Cardiac muscle cell (in vitro differentiated cells and primary cell): Measurements from ENCODE around the gene IGFL4. TPM values are rescaled to one million over a fixed set of nuclear protein-coding genes. Genes with fewer than 3 reads are reported as not detected.

ENCODE experiments used
- DNase-seq, 2 donors: peaks; one replicate each; pipeline versions ENCODE4 v3.0.0 to v3.0.0-alpha.2; 2010 to 2017; ENCODE audit warnings: low read depth in 1 of 2, low spot score in 1 of 2
- H3K27ac ChIP-seq: fragments of 200-600 bp; sonication (generic); 2 replicates; pipeline ENCODE4 v1.5.1; 2016
- H3K27me3 ChIP-seq: fragments of 200-600 bp; sonication (generic); 2 replicates; pipeline ENCODE4 v1.6.0; 2016; ENCODE audit warnings: control low read depth
- H3K36me3 ChIP-seq: fragments of 200-600 bp; sonication (generic); 2 replicates; pipeline ENCODE4 v1.5.1; 2016; ENCODE audit warnings: control low read depth
- H3K4me1 ChIP-seq: fragments of 200-600 bp; sonication (generic); 2 replicates; pipeline ENCODE4 v1.8.1; 2017; ENCODE audit warnings: low read depth, mild to moderate bottlenecking, mixed run types
- H3K4me3 ChIP-seq: fragments of 200-600 bp; sonication (generic); 2 replicates; pipeline ENCODE4 v1.5.1; 2016; ENCODE audit warnings: mild to moderate bottlenecking
- H3K9me3 ChIP-seq: fragments of 200-600 bp; sonication (generic); 2 replicates; pipeline ENCODE4 v1.5.1; 2017; ENCODE audit warnings: low read depth, mild to moderate bottlenecking, control low read depth
- polyA plus RNA-seq: library from polyadenylated mRNA; unstranded; fragments of >200 nt; fragmentation: Nextera tagmentation; extraction: Ambion mirVana; gene quantifications from 2 replicates; pipeline ENCODE4 v1.2.1, GENCODE V29; 2016
- total RNA-seq: library from RNA; depleted of rRNA; stranded (reverse); fragments of >200 nt; gene quantifications from 2 replicates; pipeline ENCODE4 v1.2.3, GENCODE V29; 2016
- TF ChIP-seq, protein P1 (sequence below): IDR thresholded peaks from 2 replicates; pipeline ENCODE4 v1.5.1; 2012; ENCODE audit warnings: low read depth, mild to moderate bottlenecking, low read length

IGFL4 gene
- total and polyA plus RNA-seq, 2 experiments from 2014 or later: 0.21 to 0.67 TPM

DNA sequence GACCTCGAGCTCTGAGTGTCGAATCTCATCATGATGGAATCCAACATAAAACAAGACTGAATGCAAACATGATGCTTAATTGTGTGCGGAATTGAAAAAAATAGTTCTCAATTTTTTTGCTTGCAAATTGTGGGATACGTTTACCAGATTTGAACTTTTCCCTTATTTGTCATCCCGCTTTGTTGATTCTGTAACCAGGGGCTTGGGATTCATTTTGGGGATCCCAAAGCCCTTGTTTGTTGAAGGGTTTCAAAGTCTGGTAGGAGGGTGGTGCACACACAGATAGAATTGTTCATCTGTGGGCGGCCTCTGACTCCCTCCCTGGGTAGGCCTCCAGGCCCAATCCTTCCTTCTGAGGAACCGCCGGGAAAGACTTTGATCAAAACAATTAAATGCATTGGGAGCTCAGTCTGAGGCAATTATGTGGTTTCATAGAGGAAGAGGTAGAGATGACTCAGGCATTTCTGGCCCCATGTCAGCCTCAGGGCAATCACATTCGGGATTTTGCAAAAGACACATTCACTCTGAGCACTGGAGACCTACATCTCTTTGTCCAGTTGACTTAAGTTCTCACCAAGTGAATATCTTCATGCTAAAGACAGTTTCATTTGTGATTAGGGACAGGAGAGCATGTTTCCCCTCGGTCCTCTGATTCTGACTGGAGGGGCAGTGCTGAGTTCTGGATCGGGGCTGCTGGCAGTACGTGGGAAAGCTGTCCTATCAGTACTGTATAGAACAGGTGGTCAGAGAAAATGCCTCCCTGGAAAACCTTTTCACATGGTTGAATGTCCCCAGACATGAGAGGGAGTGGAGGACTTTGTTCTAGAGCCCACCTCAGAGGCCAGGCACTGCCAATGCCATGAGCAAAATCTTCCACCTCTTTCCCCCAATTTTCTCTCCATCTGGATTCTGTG is 27.8 kb upstream of the IGFL4 start:
- H3K4me1 ChIP-seq: no peaks in the 10 kb centered on the region
- no peak overlapping the region for H3K4me3 ChIP-seq
- TF ChIP-seq, protein P1, sequence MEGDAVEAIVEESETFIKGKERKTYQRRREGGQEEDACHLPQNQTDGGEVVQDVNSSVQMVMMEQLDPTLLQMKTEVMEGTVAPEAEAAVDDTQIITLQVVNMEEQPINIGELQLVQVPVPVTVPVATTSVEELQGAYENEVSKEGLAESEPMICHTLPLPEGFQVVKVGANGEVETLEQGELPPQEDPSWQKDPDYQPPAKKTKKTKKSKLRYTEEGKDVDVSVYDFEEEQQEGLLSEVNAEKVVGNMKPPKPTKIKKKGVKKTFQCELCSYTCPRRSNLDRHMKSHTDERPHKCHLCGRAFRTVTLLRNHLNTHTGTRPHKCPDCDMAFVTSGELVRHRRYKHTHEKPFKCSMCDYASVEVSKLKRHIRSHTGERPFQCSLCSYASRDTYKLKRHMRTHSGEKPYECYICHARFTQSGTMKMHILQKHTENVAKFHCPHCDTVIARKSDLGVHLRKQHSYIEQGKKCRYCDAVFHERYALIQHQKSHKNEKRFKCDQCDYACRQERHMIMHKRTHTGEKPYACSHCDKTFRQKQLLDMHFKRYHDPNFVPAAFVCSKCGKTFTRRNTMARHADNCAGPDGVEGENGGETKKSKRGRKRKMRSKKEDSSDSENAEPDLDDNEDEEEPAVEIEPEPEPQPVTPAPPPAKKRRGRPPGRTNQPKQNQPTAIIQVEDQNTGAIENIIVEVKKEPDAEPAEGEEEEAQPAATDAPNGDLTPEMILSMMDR: no peak
- no peaks in the 10 kb centered on the region for H3K36me3 ChIP-seq
- H3K27ac ChIP-seq: no peak overlapping the region
- DNase-seq: peak in 1 of 2 donors; percentile 92
- H3K9me3 ChIP-seq: no peaks in the 10 kb centered on the region
- peaks cover 66% of the 10 kb centered on the region for H3K27me3 ChIP-seq

DNA sequence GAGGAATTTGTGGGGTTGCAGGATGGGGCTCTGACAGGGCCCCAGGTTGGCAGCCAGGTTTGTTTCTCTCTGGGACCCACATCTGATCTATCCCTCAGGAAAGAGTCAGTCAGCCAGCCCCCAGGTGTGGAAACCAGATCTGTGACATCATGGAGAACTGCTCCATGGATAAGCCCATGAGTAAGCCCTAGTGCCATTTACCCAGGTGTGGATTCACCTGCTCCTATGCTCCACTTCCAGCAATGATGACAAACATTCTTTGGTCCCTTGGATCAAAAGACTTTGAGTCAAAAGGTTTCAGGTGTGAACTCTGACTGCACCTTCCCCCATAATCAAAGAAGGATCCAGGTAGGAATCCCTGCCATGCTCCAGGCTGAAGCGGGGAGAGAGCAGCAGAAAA is 26.9 kb upstream of the IGFL4 start:
- H3K9me3 ChIP-seq: no peaks in the 10 kb centered on the region
- TF ChIP-seq, protein P1: no peak
- no peak overlapping the region for H3K27ac ChIP-seq
- H3K4me3 ChIP-seq: no peak overlapping the region
- H3K36me3 ChIP-seq: no peaks in the 10 kb centered on the region
- no peaks in the 10 kb centered on the region for H3K4me1 ChIP-seq
- DNase-seq: no peak
- peaks cover 56% of the 10 kb centered on the region for H3K27me3 ChIP-seq

DNA sequence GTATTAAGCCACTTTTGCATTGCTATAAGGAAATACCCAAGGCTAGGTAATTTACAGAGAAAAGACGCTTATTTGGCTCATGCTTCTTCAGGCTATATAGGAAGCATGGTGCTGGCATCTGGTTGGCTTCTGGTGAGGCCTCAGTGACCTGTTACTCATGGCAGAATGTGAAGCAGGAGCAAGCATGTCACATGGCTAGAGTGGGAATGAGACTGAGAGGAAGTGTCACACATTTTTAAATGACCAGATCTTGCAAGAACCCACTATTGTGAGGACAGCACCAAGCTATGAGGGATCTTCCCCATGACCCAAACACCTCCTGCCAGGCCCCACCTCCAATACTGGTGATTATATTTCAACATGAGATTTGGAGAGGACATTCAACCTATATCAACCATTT is 25.7 kb upstream of the IGFL4 start:
- Histone ChIP-seq H3K27ac (no peak overlapping the region), H3K4me1 (no peaks in the 10 kb centered on the region), H3K36me3 (no peaks in the 10 kb centered on the region), H3K4me3 (no peak overlapping the region), H3K9me3 (no peaks in the 10 kb centered on the region), H3K27me3 (peaks cover 44% of the 10 kb centered on the region)
- TF ChIP-seq, protein P1: no peak
- DNase-seq: no peak

DNA sequence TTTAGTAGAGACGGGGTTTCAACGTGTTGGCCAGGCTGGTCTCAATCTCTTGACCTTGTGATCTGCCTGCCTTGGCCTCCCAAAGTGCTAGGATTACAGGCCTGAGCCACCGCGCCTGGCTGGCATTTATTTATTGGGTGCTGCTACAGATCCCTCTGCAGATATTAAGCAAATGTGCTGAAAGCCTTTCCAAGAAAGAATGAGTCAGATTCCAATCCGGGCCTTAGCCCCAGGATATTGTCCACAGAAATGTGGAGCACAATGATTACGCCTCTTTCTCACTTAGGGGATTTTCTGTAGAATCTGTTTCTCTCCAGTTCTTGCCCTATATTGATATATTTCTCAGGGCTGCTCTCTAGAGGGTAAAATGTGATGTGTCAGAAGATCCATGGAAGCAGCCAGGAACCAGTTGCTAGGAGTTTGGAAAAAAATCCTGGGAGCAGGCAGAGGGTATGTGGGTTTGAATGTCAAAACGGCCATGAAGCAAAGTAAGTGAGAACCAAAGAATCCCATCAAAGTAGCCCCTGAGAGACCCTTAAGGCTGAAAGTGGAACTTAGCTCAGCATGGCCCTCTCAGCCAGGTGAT is 24.8 kb upstream of the IGFL4 start:
- TF ChIP-seq, protein P1: peak; percentile 3
- H3K27ac ChIP-seq: no peak overlapping the region
- no peak overlapping the region for H3K4me3 ChIP-seq
- H3K4me1 ChIP-seq: no peaks in the 10 kb centered on the region
- peaks cover 37% of the 10 kb centered on the region for H3K27me3 ChIP-seq
- H3K9me3 ChIP-seq: no peaks in the 10 kb centered on the region
- peak in 1 of 2 donors; percentile 40 for DNase-seq
- H3K36me3 ChIP-seq: no peaks in the 10 kb centered on the region

DNA sequence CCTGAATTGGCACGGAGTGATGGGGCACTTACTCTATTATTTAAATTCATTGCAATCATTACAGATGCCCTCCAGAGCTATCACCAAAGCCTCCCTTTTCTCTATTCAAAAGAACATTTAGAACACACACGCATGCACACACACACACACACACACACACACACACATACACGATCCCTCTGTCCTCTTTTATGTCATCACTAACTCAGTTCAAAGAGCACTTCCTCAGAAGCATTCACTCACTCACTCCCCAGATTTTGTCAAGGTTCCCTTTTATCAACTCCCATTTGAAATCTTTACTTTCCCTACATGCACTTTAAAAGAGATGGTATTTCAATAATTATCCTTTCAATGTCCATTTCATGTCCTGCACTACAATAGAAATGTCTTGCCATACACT is 22.4 kb upstream of the IGFL4 start:
- DNase-seq: no peak
- H3K4me1 ChIP-seq: no peaks in the 10 kb centered on the region
- no peak overlapping the region for H3K4me3 ChIP-seq
- H3K36me3 ChIP-seq: no peaks in the 10 kb centered on the region
- peaks cover 15% of the 10 kb centered on the region for H3K27me3 ChIP-seq
- no peak overlapping the region for H3K27ac ChIP-seq
- H3K9me3 ChIP-seq: no peaks in the 10 kb centered on the region
- TF ChIP-seq, protein P1: no peak
